ENCODE measurements around the gene MDFI.

The MDFI gene

DNA sequence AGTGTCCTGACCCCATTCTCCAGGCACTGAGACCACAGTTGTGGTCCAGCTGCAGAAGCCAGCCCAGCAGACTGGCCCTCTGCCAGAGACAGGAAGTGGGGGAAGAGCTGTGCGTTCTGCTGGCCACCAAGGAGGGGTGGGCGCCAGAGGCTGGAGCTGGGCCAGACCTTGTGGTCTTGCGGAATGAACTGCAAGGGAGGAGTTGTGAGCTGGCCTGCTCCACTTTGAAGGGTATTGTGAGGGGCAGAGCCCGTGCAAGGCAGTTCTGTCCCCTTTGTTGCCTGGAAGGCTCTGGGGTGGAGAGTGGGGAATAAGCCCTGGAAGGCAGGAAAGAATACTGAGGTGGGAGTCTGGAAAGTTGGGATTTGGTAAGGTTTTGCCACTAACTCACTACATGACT lies 3.6 kb upstream of the MDFI start:
- DNase-seq (ENCODE audit: low spot score) = no peak

DNA sequence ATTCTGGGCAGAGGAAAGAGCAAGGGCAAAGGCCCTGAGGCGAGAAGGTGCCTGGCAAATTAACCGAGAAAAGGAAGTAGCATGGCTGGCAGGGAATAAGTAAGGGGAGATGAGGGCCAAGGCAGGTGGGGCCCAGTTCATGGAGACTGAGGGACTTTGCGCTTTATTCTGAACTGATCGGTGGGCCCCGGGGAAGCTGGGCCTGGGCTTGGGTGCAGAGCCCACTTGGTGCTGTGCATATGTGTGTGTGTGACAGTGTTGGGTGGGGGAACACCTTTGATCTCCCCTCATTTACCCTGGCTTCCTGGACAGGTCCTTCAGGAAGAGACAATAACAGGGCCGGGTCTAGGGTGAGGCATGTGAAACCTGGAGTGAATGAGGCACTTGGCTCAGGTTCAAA lies 2.9 kb upstream of the MDFI start:
- DNase-seq (ENCODE audit: low spot score) = no peak

DNA sequence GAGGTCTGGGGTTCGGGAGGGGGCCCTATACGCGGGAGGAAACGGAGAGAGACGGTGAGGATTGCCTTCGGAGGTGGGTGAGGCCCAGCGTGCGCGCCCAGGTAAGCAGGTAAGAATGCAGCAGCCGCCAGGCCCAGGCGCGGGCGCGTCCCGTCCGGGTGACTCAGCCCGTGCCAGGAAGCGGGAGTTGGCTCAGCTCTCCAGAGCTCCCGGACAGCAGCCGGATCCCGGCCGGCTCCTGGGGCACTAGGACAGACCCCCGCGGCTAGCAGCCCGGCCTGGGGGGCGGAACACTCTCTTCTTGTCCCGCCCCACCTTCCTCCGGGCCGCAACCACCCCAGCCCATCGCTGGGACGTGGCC lies 1.5 kb upstream of the MDFI start:
- no peak for DNase-seq (ENCODE audit: low spot score)

DNA sequence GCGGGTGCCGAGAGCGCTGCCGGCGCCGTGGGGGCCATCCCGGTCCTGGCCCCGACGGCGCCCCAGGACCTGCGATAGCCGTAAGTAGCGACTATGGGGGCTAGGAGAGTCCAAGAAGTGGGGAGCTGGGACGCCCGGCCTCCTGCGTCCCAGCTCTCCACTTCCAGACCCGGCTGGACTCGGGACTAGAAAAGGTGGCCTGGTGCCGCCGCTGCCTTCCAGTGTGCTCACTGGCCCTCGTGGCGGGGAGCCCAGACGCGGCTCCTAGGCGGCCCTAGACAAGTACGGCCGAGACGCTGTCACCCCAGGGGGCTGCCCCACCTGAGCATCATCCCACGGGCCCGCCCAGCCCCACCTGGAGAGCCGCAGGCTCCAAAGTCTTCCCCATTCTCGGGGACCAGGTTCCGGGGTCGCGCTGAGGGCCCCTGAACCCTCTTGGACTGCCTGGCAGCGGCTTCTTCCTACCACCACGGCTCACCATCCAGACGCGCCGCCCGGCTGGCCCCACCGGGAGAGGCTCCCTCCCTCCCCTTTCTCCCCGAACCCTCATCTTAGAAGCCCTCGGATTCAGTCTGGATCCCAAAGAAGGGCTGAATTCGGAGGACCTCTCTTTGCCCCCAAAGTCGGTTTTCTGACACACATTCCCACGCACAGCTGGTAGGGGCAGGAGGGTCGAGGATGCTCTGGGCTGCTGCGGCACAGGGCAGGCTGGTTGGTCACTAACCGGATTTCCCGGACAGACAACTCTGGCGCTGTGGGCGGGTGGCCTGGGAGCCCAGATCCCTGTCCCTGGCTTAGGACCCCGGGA lies 870 bp upstream of the MDFI start:
- DNase-seq (ENCODE audit: low spot score) = no peak

DNA sequence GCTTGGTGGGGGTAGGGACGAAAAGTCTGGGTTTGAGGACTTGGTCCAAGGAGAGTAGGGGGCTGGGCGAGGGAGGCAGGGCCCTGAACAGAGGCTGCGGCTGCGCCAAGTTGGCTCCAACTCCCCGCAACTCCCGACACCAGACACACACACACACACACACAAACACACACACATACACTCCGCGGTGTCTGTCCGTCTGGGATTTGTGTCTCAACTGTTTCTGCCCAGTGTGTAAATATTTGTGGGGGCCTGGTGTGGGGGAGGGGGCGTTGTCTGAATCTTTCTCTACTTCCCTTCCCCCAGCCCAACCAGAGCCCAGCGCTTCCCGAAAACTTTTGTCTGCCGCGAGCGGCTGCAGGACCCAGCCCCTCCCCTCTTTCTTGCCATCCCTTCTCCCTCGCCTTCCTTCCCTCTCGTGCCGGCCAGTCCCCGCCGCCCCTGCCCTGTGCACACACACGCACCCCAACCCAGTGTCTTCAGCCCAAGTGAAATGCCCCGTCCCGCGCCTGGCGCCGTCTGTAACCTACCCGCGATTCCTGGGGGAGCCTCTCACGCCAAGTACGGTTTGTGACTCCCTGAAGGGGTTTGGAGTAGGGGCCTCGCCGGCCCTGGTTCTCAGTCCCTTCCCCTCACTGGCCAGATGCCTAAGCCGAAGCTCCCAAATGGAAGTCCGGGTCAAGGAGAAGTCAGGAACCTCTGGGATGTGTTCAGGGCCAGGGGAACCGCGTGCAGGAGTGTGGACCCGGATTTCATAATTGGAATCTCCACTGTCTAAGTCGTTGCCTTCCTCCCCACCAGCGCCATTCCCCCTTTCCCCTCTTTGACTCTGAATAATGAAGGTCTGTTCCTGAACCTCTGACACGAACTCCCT lies 904 bp downstream of the MDFI start:
- DNase-seq (ENCODE audit: low spot score) = no peak

DNA sequence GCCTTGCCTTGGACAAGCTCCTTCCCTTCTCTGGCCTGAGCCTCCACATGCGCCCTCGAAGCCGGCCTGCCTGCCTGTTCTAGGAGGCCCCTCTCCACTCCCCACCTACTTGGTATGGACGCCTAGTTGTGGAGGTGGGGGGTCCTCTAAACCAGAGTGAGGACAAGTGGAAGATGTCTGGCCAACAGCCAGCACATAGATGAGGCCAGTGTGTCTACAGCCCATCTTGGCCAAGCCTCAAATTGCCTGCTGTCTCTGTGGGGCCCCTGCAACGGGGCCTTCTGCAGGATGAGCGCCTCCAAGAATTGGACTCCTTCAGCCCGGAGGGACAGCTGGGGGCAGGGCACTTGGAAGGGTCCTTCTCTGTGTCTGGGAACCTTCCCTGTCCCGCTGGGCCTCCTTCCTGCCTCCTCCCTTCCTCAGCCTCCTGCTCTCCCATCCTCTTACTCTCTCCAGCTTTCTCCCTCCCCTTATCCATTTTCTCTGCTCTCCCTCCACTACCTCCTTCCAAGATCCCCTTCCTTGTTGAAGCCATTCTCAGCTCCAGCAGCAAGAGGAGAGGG lies 1.6 kb downstream of the MDFI start:
- no peak for DNase-seq (ENCODE audit: low spot score)

DNA sequence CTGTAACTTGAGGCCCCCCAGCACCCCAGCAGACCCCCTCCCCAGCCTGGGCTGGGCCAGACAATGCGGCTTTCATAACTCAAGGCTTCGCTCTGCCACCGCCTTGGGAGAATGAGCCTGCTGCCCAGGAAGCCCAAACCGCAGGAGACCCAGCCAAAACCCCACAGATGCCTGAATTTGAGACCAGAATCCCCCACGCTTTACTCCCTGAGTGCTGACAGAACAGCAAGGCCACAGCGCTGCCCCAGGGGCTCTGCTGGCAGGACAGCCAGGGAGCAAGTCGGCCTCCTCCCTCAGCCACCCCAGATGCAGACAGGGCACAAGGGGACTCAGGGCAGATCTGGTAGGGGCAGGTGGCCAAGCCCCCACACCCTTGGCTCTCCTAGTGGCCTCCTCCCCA lies 2.2 kb downstream of the MDFI start:
- no peak for DNase-seq (ENCODE audit: low spot score)

DNA sequence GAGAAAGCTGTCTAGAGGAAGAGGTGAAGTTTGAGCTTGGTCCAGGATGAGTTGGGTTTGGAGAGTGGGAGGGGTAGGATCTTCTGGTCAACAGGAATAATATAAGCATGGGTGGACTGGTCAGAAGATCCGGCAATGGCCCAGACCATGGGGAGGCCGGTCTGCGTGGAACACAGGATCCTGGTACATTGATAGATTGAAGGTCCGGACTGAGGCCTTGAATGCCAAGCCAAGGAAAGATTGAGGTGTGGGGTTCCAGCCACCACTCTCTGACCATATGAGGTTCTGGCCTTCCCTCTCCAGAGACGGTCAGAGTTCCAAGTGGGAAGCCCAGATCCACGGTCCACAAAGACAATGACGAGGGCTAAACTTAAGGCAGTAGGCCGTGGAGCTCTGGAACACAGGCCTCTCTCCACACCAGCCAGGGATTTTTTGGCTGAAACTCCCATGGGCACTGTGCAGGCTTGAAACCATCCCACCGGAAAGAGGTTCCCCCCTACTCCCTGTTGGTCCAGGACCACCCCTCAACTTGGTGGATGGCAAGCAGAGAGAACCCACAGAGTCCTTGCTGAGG lies 3.2 kb downstream of the MDFI start:
- no peak for DNase-seq (ENCODE audit: low spot score)

DNA sequence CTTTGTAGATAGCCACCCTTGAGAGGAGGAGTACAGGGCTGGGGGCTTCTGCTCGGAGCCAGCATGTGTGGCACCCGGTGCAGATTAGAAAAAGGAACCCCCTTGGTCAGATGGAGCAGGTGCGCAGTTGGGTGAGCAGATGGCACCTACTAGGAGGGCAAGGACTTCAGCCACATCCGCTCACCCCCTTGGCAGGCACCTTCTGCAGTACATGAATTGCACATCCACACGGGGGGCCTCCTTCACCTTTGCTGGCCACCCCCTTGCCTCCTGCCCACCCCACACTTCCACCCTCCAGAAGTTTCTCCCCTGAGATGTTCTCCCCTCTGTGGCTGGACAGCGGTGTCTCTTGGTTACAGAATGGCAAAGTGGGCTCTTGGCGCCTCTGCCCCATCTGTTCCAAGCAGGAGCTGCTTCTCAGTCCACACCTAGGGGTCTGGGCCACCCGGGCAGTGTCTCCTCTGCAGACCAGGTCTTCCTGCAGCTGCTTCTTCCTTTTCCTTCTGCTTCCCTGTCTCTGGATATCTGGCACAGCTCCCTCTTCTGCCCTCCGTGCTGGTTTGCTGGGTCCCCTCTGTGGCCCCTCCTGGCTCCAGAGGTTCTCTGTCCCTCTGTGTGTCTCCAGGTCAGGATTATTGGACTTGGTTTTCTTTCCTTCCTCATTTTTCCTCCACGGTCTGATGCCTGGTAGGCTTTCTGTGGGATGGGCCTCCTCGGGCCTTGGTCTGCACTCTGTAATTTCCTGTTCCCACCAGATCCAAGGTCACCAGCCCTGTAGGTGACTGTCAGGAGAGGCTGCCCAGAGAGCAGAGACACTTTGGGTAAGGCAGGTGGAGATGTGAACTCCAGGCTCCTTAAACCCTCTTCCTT lies 4.1 kb downstream of the MDFI start:
- DNase-seq (ENCODE audit: low spot score) = no peak

DNA sequence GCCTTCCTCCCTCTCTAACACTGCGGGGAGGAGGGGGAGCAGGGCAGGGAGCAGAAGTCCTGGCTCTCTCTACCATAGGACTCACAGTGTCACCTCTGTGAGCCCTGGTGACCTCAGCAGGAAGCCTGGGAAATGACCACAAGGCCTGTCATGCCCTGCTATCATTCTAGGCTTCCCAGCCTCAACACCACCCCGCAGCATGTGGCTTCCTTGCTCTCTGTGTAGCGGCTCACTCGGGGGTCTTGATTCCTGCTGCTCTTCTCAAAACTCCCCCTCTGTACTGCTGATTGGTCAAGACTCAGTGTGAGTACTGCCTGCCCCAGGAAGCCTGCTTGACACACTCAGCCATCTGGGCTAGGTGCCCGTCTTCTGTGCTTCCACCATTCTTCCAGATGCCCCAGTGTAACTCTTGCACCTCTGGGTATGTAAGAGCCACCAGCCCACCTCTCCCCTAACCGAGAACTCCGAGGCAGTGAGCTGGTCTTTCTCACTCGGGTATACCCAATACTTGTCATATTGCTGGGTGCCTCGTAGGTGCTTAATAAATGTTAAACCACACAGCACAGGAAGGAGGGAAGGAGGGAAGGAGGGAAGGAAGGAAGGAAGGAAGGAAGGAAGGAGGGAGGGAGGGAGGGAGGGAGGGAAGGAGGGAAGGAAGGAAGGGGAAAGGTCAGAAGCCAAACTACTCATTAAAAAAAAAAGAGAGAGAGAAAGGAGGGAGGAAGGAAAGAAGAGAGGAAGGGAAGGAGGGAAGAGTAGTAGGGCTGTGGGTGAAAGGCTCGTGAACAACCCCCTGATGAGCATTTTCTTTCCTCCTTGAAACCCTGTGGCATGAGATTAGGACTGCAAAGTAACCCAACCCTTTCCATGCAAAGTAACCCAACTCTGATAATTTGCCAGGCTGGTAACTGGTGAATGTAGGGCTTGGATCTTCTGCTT lies 5.0 kb downstream of the MDFI start:
- DNase-seq (ENCODE audit: low spot score) = no peak

DNA sequence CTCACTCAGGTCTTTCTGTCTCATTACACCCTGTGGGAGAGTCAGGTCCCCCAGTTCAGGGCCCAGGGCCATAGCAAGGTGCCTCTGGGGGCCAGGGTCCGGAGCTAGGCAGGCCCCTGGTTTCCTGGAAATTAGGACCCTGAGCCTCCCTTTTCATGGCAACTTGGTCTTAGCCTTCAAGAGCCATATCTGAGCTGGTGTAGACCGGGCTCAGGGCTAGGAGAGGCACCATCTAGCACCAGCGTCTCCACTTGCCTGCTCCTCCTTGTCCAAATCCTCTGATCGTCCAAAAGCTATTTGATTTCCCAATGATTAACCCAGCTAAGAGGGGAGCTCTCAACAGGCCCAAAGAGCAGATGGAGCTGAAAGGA lies 5.6 kb downstream of the MDFI start:
- no peak for DNase-seq (ENCODE audit: low spot score)

DNA sequence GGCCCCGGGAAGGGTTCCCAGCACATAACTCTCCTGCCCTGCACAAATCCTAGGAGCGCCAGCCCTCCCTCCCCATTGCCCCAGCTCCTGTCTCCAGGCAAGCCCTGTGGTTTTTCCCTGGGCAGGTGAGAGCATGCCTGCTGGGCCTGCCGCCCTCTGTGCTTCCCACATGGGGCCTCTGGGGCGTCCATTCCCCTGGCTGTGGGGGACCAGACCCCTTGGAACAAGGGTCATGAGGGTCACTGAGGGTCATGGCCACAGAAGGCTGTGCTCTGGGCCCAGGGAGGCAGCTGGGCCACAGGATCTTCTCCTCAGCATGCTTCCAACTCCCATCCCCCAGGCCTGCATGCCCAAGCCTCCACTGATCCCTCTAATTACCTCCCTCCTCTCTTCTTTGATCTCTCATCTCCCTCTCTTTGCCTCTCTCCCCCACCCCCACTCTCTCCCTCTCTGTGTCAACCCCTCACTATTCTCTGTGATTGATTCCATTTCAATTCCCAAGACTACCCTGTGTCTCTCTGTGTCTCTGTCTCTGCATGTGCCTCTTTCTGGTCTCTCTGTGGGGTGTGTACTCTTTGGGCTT lies 6.1 kb downstream of the MDFI start:
- no peak for DNase-seq (ENCODE audit: low spot score)

DNA sequence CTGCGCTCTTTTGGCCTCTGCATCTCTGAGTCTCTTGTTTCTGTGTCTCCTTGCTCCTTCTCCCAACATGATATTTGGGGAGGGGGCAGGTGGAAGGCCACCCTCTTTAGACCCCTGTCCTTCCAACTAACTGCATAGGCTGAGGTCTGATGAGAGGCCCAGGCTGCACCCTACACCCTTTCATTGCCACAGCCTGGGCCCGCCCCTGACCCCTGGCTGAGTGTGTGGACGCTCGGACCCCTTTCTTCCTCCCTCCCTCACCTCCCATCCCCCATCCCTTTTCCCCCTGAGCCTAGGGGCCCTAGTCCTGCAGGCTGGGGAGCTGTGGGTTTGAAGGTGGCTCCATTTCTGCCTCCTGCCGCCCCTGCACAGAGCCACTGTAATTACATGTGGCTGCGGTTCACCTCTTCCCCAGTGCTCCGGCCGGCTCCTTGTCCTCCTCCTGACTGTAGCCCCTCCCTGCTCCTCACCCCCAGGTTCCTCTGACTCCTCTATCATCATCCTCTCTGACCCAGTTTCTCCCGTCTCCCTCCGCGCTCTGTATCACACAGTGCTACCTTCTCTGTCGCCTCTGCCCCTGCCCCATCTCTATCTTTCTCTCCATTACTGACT lies 6.8 kb downstream of the MDFI start:
- no peak for DNase-seq (ENCODE audit: low spot score)

DNA sequence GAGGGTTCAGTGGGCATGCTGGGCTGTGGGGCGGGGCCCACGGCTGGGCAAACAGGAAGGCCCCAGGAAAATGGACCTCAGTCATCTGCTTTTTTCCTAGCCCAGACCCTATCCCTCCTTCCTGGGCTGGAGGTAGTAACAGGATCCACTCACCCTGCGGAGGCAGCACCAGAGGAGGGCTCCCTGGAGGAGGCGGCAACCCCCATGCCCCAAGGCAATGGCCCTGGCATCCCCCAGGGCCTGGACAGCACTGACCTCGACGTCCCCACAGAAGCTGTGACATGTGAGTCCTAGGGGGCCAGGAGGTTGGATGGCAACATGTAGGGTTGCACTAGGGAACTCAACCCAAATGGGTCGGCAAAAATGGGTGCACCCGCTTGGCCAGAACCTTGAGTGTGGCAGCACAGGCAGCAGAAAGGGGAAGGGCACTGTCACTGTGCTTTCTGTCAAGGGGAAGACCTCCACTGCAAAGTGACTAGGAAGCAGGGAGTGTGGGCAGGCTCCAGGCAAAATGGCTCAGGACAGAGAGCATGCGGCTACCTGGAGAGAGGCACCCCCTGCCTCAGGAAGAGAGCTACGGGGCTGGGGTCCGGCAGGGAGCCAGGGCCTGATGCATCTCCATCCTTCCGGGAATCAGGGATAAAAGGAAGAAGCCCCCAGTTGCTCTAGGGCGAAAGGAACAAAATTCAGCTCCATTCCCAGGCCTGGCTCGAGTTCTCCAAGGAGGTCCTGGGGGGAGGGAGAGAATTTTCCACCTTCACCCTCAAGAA lies 7.9 kb downstream of the MDFI start:
- DNase-seq (ENCODE audit: low spot score) = no peak

DNA sequence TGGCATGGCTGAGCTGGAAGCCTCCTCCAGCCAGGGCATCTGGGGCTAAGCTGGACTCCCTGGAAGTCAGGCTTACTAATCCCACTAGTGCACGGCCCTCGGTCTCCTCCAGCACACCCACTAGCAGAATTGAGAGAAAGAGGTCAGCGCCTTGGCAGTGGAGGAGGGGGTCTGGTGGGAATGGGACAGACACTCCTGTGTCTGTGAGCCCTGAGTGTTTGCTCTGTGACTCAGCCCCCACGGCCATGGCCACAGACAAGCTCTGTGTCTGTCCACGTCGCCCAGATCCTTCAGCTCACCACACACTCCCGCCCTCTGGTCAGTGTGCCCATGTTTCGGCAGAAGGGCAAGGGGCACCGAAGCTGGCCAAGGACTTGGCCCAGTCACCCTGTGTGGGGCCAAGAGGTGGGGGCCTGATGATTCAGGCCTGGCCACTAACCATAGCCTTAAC lies 8.8 kb downstream of the MDFI start:
- no peak for DNase-seq (ENCODE audit: low spot score)

DNA sequence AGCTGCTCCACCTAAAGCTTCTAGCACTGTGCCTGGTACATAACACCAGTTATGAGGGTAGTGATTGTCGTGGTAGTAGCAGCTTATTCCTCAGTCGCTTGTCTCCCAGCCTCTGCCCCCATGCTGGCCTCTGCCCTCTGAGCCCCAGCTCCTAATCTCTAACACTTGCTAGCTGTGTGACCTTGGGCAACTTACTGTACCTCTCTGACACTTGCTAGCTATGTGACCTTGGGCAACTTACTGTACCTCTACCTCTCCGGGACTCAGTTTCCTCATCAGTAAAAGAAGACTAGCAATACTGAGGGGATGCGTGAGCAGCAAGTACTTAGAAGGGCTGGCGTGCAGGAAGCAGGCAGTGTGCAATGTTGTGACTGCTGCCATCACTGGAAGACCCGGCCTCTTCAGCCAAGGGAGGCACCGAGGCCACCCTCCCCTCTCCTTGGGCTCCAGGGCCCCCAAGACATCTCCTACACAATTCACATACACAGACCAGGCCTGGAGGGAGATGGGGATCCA lies 9.9 kb downstream of the MDFI start:
- DNase-seq (ENCODE audit: low spot score) = no peak

DNA sequence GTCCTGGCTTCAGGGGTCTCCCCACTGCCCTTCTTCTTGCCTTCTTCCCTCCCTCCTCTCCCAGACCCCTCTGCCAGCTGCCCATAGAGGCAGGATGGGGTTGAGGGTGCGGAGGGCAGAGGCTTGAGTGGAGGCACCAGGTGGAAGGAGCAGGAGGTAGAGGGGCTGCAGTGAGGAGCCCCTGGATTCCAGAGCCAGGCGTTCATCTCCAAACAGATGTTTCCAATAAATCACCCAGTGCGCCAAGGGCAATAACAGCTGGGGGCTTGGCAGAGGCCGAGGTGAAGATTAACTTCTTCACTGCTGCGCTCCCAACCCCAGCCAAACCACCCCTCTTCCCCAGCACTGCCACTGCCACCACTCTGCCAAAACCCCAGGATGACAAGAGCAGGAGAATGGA lies 10.7 kb downstream of the MDFI start:
- no peak for DNase-seq (ENCODE audit: low spot score)

DNA sequence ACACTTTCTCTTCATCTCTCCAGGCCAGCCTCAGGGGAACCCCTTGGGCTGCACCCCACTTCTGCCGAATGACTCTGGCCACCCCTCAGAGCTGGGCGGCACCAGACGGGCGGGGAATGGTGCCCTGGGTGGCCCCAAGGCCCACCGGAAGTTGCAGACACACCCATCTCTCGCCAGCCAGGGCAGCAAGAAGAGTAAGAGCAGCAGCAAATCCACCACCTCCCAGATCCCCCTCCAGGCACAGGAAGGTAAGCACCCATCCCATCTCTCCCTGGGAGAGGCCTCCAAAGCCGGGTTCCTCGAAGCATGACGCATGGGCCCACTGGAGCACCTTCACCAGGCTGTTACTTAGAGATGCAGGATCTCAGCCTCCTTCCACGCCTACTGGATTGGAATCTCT lies 11.3 kb downstream of the MDFI start:
- no peak for DNase-seq (ENCODE audit: low spot score)

DNA sequence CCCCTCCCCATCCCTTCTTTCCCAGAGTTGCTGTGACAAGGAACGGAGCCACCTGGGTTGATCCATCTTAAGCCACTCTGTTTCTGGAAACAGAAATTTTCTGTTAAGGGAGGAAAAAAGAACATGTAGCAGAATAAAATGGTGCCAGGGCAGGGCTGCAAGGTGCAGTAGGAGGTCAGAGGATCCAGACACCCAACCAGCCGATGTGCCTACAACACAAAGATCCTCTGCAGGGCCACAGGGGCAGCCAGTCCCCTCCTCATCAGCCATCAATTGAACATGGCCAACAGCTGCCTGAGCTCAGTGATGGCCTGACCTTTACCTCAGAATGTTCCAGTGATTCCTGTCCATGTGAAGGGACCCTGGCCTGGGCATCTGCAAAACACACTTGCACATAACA lies 11.9 kb downstream of the MDFI start:
- DNase-seq (ENCODE audit: low spot score) = no peak

Data from hematopoietic multipotent progenitor cell treated with erythropoietin and hydrocortisone succinate and interleukin-3 and kit ligand, for 15 days (in vitro differentiated cells).